HEK293 (cell line): ENCODE data around the gene CHL1.

ENCODE experiments used
- KLF10 ChIP-seq: fragments of 450-650 bp; IDR thresholded peaks from 2 replicates; pipeline ENCODE4 v1.5.1; 2018; ENCODE audit warnings: missing biosample characterization, mild to moderate bottlenecking, missing genetic modification characterization
- KLF16 ChIP-seq: fragments of 450-650 bp; formaldehyde crosslinking; IDR thresholded peaks from 2 replicates; pipeline ENCODE4 v1.5.1; 2017; ENCODE audit warnings: missing biosample characterization, missing genetic modification characterization
- ZNF830 ChIP-seq: fragments of 450-650 bp; IDR thresholded peaks from 2 replicates; pipeline ENCODE4 v1.5.0; 2018; ENCODE audit warnings: missing biosample characterization, missing genetic modification characterization, low read depth, mild to moderate bottlenecking, moderate library complexity
- TF ChIP-seq, protein P1 (sequence below): fragments of 450-650 bp; formaldehyde crosslinking; IDR thresholded peaks from 2 replicates; pipeline ENCODE4 v1.5.1; 2017; ENCODE audit warnings: missing biosample characterization, missing genetic modification characterization
- TF ChIP-seq, protein P2 (sequence below): fragments of 450-650 bp; formaldehyde crosslinking; IDR thresholded peaks from 2 replicates; pipeline ENCODE4 v1.5.1; 2016; ENCODE audit warnings: missing biosample characterization, missing genetic modification characterization

- TF ChIP-seq, protein P1, sequence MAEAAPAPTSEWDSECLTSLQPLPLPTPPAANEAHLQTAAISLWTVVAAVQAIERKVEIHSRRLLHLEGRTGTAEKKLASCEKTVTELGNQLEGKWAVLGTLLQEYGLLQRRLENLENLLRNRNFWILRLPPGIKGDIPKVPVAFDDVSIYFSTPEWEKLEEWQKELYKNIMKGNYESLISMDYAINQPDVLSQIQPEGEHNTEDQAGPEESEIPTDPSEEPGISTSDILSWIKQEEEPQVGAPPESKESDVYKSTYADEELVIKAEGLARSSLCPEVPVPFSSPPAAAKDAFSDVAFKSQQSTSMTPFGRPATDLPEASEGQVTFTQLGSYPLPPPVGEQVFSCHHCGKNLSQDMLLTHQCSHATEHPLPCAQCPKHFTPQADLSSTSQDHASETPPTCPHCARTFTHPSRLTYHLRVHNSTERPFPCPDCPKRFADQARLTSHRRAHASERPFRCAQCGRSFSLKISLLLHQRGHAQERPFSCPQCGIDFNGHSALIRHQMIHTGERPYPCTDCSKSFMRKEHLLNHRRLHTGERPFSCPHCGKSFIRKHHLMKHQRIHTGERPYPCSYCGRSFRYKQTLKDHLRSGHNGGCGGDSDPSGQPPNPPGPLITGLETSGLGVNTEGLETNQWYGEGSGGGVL = no peak
- TF ChIP-seq KLF16 (tag by site-specific recombination) (no peak), KLF10 (tag by site-specific recombination) (no peak), ZNF830 (tag by site-specific recombination) (no peak)
- TF ChIP-seq, protein P2, sequence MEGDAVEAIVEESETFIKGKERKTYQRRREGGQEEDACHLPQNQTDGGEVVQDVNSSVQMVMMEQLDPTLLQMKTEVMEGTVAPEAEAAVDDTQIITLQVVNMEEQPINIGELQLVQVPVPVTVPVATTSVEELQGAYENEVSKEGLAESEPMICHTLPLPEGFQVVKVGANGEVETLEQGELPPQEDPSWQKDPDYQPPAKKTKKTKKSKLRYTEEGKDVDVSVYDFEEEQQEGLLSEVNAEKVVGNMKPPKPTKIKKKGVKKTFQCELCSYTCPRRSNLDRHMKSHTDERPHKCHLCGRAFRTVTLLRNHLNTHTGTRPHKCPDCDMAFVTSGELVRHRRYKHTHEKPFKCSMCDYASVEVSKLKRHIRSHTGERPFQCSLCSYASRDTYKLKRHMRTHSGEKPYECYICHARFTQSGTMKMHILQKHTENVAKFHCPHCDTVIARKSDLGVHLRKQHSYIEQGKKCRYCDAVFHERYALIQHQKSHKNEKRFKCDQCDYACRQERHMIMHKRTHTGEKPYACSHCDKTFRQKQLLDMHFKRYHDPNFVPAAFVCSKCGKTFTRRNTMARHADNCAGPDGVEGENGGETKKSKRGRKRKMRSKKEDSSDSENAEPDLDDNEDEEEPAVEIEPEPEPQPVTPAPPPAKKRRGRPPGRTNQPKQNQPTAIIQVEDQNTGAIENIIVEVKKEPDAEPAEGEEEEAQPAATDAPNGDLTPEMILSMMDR (tag by site-specific recombination) = no peak
These were observed 36.6 kb upstream of the CHL1 start for GRCh38 chr3:159974-160373.
